Measurements from ENCODE around the gene AJUBA. TPM values are rescaled to one million over a fixed set of nuclear protein-coding genes. Genes with fewer than 3 reads are reported as not detected.
"Not testable (repeated sequence)": the region's sequence is repeated elsewhere in the genome, so short reads cannot be mapped to it uniquely, and the experiment has no call there.

The AJUBA gene
- total RNA-seq, 1 donor: 0.21 TPM

DNA sequence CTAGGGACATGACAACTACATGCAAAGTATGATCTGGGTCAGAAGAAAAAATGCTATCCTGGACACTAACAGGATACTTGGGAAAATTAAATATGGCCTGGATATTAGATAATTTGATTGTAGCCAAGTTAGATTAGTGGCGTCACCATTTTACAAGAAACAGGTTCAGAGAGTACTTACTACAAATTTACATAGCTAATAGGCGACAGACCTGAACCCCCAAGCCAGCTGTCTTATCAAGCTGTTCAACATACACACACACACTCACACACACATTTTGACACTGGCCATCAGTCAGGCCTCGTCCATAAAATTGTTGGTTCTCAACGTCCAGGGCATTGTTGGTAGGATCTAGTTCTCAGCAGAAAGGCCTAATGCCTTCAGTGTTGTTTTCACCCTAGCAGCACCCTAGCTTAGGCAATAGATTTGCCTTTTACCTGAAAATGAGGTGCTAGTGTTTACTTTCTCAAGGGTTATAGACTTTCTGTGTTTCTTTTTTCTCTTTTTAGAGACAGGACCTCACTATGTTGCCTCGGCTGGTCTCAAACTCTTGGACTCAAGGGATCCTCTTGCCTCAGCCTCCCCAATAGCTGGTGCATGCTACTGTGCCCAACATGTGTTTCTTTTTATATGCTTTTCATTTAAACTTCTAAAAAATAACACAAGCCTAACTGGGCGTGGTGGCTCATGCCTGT lies 30.9 kb upstream of the AJUBA start:
- Histone ChIP-seq H3K9me3 (ENCODE audit: low read depth, low read length) (no peaks in the 10 kb centered on the region), H3K4me1 (ENCODE audit: insufficient read depth, low read length) (peaks cover 13% of the 10 kb centered on the region), H3K27me3 (ENCODE audit: insufficient read depth, low read length) (no peaks in the 10 kb centered on the region), H3K4me3 (ENCODE audit: low read length) (no peak overlapping the region)

DNA sequence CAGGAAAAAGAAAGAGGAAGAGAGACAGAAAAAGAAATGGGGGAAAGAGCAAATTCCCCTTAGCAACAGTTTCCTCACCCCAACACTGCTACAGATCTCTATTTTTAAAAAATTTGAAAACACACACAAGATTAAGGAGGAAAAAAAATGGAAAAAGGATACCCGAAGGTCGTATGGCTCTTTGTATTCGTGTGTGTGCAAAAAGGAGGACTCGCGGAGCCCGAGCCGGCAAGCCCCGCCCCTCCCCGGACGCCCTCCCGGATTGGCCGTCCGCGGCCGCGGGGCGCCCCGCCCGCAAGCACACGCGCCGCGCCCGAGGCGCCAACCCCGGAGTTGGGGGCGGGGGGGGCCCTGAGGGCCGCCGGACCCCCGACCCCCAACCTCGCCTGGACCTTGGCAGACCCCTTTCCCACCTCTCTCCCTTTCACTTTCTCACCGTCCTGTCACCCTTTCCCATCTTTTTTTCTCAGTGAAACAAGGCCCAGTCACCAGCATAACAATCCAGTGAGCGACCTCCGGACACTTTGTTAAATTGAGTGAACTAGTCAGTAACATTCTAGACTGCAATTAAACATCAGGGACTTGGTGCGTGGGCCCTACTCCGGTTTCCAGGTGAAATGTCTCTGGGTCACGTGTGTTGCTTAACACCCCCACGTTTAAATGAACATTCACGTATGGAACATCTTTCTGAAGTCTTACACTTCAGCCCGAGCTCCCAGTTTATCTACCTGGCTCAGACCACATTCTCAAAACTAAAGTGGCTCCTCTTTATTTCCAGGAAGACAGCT lies 27.8 kb upstream of the AJUBA start, which contains the start of gene C14orf93:
Gene C14orf93 (minus strand): TSS at position 205 of the 788 bp plus-strand sequence. CDS start 11,120 bp downstream, outside the sequence.
- peak within 1 kb of the TSS; percentile 75 for H3K4me3 ChIP-seq (ENCODE audit: low read length)
- no peaks in the 10 kb centered on the region for H3K9me3 ChIP-seq (ENCODE audit: low read depth, low read length)
- H3K4me1 ChIP-seq (ENCODE audit: insufficient read depth, low read length): peaks cover 31% of the 10 kb centered on the region
- no peaks in the 10 kb centered on the region for H3K27me3 ChIP-seq (ENCODE audit: insufficient read depth, low read length)

DNA sequence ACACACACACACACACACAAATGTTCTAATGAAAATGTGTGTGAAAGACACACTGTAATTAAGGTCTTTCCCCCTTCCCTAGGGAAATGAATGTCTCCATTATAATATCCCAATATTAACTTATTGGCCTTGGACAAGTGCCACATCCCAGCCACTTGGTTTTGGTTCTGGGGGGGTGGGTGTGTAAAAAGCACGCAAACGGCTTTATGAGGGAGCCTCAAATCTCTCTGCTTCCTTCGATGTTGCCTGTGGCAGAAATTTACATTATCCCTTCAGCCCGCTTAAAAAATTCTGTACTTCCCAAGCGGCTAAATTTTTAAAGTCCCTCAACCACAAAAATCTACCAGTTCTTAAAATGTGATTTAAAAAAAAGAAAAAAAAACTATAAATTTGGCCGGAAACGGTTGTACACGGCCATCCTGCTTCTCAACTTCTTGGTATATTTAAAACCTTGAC lies 27.2 kb upstream of the AJUBA start:
- peaks cover 31% of the 10 kb centered on the region for H3K4me1 ChIP-seq (ENCODE audit: insufficient read depth, low read length)
- peak overlapping the region; percentile 75 for H3K4me3 ChIP-seq (ENCODE audit: low read length)
- no peaks in the 10 kb centered on the region for H3K27me3 ChIP-seq (ENCODE audit: insufficient read depth, low read length)
- no peaks in the 10 kb centered on the region for H3K9me3 ChIP-seq (ENCODE audit: low read depth, low read length)

DNA sequence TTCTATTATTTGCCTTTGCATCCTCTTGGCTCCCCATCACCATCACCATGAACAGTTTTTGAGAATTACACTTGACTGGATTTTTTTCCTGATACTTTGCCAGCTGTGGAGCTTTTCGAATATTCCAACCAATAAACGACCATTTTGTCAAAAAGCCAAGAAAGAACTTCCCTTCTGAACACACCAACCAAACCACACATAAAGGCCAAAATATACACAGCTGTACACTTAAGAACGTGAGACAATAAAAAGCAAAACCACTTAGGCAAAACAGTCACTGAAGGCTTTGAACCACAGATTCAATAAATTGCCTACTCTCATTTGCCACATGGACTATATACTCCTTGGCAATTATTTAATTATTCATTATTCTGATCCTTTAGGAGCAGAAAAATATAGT lies 26.5 kb upstream of the AJUBA start:
- H3K27me3 ChIP-seq (ENCODE audit: insufficient read depth, low read length): no peaks in the 10 kb centered on the region
- no peaks in the 10 kb centered on the region for H3K9me3 ChIP-seq (ENCODE audit: low read depth, low read length)
- H3K4me3 ChIP-seq (ENCODE audit: low read length): no peak overlapping the region
- H3K4me1 ChIP-seq (ENCODE audit: insufficient read depth, low read length): peaks cover 31% of the 10 kb centered on the region

DNA sequence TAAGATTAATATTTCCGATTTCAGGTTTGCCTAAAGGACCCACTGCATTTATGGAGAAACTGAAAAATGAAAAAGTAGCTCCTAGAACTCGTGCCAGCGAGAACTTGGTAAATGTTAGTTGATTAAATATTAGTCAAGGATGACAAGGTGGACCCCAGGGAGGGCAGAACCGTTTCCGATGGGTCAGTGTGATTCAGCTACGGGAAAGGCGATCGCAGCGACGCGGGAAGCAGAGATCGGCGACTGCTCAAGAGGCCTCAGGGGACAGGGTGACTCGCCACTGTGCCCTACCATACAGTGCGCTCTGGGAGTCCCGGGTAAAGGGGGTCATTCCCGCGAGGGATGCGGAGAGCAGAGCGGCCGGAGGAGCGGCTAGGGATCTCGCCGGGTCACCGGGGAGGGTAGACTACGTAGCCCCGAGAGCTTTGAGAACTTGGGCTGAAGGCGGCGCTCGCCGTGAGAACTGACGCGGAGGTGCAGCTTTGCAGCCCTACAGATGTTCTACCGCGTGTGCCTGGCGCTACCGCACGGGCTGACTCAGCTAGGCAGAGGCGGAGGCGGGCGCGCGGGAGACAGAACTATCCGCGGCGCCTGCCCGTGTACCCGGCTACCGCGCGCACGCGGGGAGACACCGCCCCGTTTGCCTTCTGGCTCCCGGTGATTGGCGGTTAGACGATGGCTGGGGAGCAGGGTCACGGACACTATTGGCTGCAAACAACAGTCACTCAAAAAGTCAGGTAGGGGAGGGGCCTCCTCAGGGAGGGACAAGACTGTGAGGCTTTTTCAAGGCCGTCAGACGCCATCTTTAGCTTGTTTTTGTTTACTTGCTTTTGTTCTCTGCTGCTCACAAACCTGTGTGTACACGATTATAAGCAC lies 24.4 kb upstream of the AJUBA start:
- Histone ChIP-seq H3K4me3 (ENCODE audit: low read length) (peak overlapping the region; percentile 80), H3K9me3 (ENCODE audit: low read depth, low read length) (no peaks in the 10 kb centered on the region), H3K4me1 (ENCODE audit: insufficient read depth, low read length) (peaks cover 31% of the 10 kb centered on the region), H3K27me3 (ENCODE audit: insufficient read depth, low read length) (no peaks in the 10 kb centered on the region)

DNA sequence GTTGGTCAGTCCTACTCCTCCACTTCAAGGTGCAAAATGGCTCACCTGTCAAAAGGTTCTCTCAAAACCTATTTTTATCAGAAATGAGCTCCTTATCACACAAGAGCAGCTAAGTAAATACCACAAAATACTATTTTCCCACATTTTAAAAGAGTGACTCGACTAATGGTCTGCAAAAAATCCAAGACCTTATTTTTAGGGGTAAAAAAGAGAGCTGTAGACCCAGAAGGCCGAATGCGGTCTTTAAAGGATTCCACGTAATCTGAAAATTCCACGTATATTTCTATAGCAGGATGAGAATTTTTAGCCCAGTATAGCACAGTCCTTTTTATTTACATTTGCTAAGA lies 23.8 kb upstream of the AJUBA start:
- H3K4me3 ChIP-seq (ENCODE audit: low read length): peak overlapping the region; percentile 80

GRCh38 chr14:23005451-23006187 lies 23.3 kb upstream of the AJUBA start:
- no peak overlapping the region for H3K4me3 ChIP-seq (ENCODE audit: low read length)
- H3K4me1 ChIP-seq (ENCODE audit: insufficient read depth, low read length): peaks cover 31% of the 10 kb centered on the region
- H3K9me3 ChIP-seq (ENCODE audit: low read depth, low read length): no peaks in the 10 kb centered on the region
- H3K27me3 ChIP-seq (ENCODE audit: insufficient read depth, low read length): no peaks in the 10 kb centered on the region

More for the DNA sequence above, 23.8 kb upstream of the AJUBA start:
- no peaks in the 10 kb centered on the region for H3K9me3 ChIP-seq (ENCODE audit: low read depth, low read length)
- H3K27me3 ChIP-seq (ENCODE audit: insufficient read depth, low read length): no peaks in the 10 kb centered on the region
- peaks cover 31% of the 10 kb centered on the region for H3K4me1 ChIP-seq (ENCODE audit: insufficient read depth, low read length)

- not testable (repeated sequence) for H3K27me3 ChIP-seq (ENCODE audit: insufficient read depth, low read length); H3K9me3 ChIP-seq (ENCODE audit: low read depth, low read length); H3K4me3 ChIP-seq (ENCODE audit: low read length)
- peaks cover 27% of the 10 kb centered on the region for H3K4me1 ChIP-seq (ENCODE audit: insufficient read depth, low read length)
Measured at GRCh38 chr14:23004274-23004673, 21.9 kb upstream of the AJUBA start.

GRCh38 chr14:23002592-23002991 lies 20.2 kb upstream of the AJUBA start:
- Histone ChIP-seq H3K4me3 (ENCODE audit: low read length) (no peak overlapping the region), H3K27me3 (ENCODE audit: insufficient read depth, low read length) (no peaks in the 10 kb centered on the region), H3K4me1 (ENCODE audit: insufficient read depth, low read length) (peaks cover 12% of the 10 kb centered on the region), H3K9me3 (ENCODE audit: low read depth, low read length) (no peaks in the 10 kb centered on the region)

- H3K4me1 ChIP-seq (ENCODE audit: insufficient read depth, low read length): no peaks in the 10 kb centered on the region
- no peak overlapping the region for H3K4me3 ChIP-seq (ENCODE audit: low read length)
- H3K27me3 ChIP-seq (ENCODE audit: insufficient read depth, low read length): no peaks in the 10 kb centered on the region
- no peaks in the 10 kb centered on the region for H3K9me3 ChIP-seq (ENCODE audit: low read depth, low read length)
Measured at GRCh38 chr14:23000860-23001259, 18.5 kb upstream of the AJUBA start.

DNA sequence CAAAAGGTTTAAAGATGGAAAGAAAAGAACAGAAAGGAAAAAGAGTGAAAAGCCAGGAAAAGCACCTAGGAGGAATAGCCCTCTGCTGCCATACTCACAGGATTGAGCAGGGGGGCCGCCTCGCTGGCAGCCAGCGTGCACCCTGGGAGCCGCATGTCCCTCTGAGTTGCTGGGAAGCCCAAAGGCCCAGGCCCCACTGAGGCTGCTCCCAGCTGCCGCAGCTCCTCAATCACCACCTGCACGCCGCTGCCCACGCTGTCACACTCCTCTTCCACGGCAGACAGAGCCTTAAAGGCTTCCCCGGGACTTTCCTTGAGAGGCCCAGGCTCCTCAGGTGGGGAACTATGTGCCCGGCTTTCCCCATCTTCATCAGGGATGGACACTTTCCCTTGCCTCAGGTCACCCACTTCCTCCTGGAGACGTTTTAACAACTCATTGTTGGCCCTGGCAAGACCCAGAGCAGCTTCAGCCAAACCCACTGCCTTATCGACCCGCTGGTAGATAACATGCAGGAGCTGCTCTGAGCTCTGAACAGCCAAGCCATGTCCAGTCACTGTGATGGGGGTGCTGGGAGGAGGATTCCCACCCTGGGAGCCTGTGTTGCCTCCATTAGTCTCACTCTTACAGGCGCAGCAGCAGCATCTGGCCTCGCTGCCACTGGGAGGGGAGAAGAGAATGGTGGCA lies 16.1 kb upstream of the AJUBA start:
- H3K27me3 ChIP-seq (ENCODE audit: insufficient read depth, low read length): no peaks in the 10 kb centered on the region
- no peaks in the 10 kb centered on the region for H3K9me3 ChIP-seq (ENCODE audit: low read depth, low read length)
- no peak overlapping the region for H3K4me3 ChIP-seq (ENCODE audit: low read length)
- H3K4me1 ChIP-seq (ENCODE audit: insufficient read depth, low read length): no peaks in the 10 kb centered on the region

GRCh38 chr14:22997676-22998323 lies 15.4 kb upstream of the AJUBA start:
- no peaks in the 10 kb centered on the region for H3K9me3 ChIP-seq (ENCODE audit: low read depth, low read length)
- no peaks in the 10 kb centered on the region for H3K4me1 ChIP-seq (ENCODE audit: insufficient read depth, low read length)
- H3K4me3 ChIP-seq (ENCODE audit: low read length): no peak overlapping the region
- no peaks in the 10 kb centered on the region for H3K27me3 ChIP-seq (ENCODE audit: insufficient read depth, low read length)

DNA sequence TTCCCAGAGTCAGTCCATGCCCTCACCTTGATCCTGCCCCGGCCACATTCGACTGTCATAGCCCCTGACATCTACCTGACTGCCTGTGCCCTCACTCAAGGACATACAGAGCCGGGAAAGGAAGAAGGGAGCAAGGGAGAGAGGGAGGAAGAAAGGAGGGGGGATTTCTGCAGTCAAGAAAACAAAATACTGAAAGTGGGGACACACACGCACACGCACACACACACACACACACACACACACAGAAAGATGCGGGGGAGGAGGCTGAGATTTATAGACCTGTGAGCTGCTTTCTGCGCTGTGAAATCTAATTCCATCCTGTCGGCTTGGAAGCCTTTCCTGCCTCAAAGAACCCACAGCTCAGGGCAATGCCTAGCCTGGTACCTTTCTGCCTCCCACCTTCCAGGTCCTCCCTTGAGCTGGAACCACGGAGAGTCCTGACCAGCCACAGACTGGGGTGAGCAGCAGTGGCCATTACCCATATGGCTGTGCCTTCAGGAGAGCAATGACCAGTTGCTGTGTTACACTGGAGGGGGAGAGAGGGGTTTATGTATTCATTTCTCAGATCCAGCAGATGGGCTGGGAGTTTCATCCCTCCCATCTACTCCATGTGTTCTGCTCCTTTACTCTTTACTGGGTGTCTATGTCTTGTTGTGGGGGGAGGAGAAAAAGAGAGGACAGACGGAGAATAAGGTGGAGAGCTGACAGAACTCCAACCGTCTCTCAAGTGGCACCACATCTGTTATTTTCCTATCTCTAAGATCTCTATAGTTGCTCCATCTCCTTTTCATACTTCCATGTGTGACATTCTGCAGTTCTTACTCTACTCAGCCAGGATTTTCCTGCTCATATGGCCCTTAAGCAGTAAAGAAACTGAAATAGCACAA lies 14.7 kb upstream of the AJUBA start:
- H3K4me1 ChIP-seq (ENCODE audit: insufficient read depth, low read length): no peaks in the 10 kb centered on the region
- no peak overlapping the region for H3K4me3 ChIP-seq (ENCODE audit: low read length)
- H3K27me3 ChIP-seq (ENCODE audit: insufficient read depth, low read length): no peaks in the 10 kb centered on the region
- no peaks in the 10 kb centered on the region for H3K9me3 ChIP-seq (ENCODE audit: low read depth, low read length)

Data from mononuclear cell (primary cell).